T-helper 1 cell treated with Interleukin-12 subunit alpha and Interleukin-12 subunit beta and Interleukin-4 antibody, amounts not matched to agents 30 μg/mL and 1 μg/mL, for 36 hours (primary cell): ENCODE data around the gene NDUFV3.
"Not testable (repeated sequence)": the region's sequence is repeated elsewhere in the genome, so short reads cannot be mapped to it uniquely, and the experiment has no call there.

Experiments
- H3K27ac Mint-ChIP-seq: one replicate; pipeline ENCODE4 v1.8.0; 2021; ENCODE audit warnings: mild to moderate bottlenecking, mixed read lengths
- H3K27me3 Mint-ChIP-seq: one replicate; pipeline ENCODE4 v1.8.0; 2021; ENCODE audit warnings: low read depth, mixed read lengths
- H3K36me3 Mint-ChIP-seq: one replicate; pipeline ENCODE4 v1.8.0; 2021; ENCODE audit warnings: low read depth, mixed read lengths
- H3K4me1 Mint-ChIP-seq: one replicate; pipeline ENCODE4 v1.8.0; 2021; ENCODE audit warnings: low read depth, mixed read lengths
- H3K4me3 Mint-ChIP-seq: one replicate; pipeline ENCODE4 v1.8.0; 2021; ENCODE audit warnings: mild to moderate bottlenecking, moderate library complexity, mixed read lengths
- H3K9me3 Mint-ChIP-seq: one replicate; pipeline ENCODE4 v1.8.0; 2021; ENCODE audit warnings: mixed read lengths

Gene NDUFV3

DNA sequence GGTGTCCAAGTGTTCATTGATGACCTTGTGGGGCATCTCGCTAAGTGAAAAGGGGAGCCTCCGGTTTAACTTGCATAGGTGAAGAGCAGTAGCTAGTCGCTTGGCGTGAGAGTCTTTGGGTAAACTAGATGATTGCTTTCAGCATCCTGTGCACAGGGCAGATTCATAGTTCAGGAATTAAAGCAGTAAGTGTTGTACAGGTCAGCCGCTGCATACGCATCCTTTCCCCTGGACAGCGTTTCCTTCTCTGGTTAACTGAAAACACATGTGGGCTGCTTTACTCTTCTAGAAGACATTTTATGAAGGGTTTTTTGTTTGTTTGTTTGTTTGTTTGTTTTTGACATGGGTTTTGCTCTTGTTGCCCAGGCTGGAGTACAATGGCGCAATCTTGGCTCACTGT lies 12.1 kb downstream of the NDUFV3 start:
- no peaks in the 10 kb centered on the region for H3K9me3 Mint-ChIP-seq
- H3K36me3 Mint-ChIP-seq: peaks cover 24% of the 10 kb centered on the region
- H3K27ac Mint-ChIP-seq: no peak overlapping the region
- H3K4me3 Mint-ChIP-seq: no peak overlapping the region
- no peaks in the 10 kb centered on the region for H3K4me1 Mint-ChIP-seq
- H3K27me3 Mint-ChIP-seq: no peaks in the 10 kb centered on the region

GRCh38 chr21:42906233-42906632 lies 13.1 kb downstream of the NDUFV3 start:
- Mint-ChIP-seq H3K27ac (no peak overlapping the region), H3K27me3 (no peaks in the 10 kb centered on the region), H3K4me3 (no peak overlapping the region), H3K36me3 (peaks cover 26% of the 10 kb centered on the region), H3K4me1 (no peaks in the 10 kb centered on the region), H3K9me3 (no peaks in the 10 kb centered on the region)

DNA sequence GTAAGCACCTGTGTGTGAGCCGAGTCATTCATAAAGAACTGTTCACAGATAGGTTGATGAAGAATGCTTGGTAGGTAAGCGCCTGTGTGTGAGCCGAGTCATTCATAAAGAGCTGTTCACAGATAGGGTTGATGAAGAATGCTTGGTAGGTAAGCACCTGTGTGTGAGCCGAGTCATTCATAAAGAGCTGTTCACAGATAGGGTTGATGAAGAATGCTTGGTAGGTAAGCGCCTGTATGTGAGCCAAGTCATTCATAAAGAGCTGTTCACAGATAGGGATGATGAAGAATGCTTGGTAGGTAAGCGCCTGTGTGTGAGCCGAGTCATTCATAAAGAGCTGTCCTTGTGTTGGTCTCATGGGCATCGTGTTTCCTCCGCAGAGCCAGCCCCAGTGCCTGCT lies 15.4 kb downstream of the NDUFV3 start:
- not testable (repeated sequence) for H3K27me3 Mint-ChIP-seq, H3K4me3 Mint-ChIP-seq, H3K27ac Mint-ChIP-seq, H3K4me1 Mint-ChIP-seq, H3K9me3 Mint-ChIP-seq
- peaks cover 20% of the 10 kb centered on the region for H3K36me3 Mint-ChIP-seq

- H3K9me3 Mint-ChIP-seq, H3K4me1 Mint-ChIP-seq, H3K4me3 Mint-ChIP-seq, H3K27ac Mint-ChIP-seq, H3K36me3 Mint-ChIP-seq, H3K27me3 Mint-ChIP-seq: not testable (repeated sequence)
Measured at GRCh38 chr21:42911920-42912319, 18.8 kb downstream of the NDUFV3 start.

GRCh38 chr21:42913476-42913875 lies 20.4 kb downstream of the NDUFV3 start:
- no peak overlapping the region for H3K4me3 Mint-ChIP-seq
- no peaks in the 10 kb centered on the region for H3K9me3 Mint-ChIP-seq
- no peak overlapping the region for H3K27ac Mint-ChIP-seq
- peaks cover 8% of the 10 kb centered on the region for H3K36me3 Mint-ChIP-seq
- no peaks in the 10 kb centered on the region for H3K27me3 Mint-ChIP-seq
- no peaks in the 10 kb centered on the region for H3K4me1 Mint-ChIP-seq

DNA sequence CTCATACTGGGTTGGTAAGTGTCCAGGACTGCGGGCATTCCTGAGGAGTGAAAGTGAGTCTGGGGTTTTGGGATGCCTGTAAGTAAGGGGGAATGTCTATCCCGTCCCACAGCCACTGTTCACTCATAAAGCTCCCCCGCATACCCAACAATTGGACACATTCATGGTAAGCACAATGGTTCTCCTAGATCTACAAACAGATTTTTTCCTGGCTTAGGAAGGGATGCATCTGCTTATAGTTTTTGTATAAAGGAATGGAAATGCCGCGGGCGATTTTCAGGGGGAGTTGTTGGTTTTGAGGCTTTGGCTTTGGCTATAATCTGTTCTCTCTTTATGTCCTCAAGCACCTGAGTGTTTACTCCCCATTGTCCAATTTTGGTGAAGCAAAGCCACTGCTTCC lies 25.2 kb downstream of the NDUFV3 start:
- Mint-ChIP-seq H3K36me3 (no peaks in the 10 kb centered on the region), H3K4me1 (peaks cover 1% of the 10 kb centered on the region), H3K4me3 (no peak overlapping the region), H3K9me3 (no peaks in the 10 kb centered on the region), H3K27me3 (no peaks in the 10 kb centered on the region), H3K27ac (no peak overlapping the region)

- Mint-ChIP-seq H3K27me3 (no peaks in the 10 kb centered on the region), H3K4me3 (no peak overlapping the region), H3K36me3 (no peaks in the 10 kb centered on the region), H3K27ac (no peak overlapping the region), H3K4me1 (peaks cover 14% of the 10 kb centered on the region), H3K9me3 (no peaks in the 10 kb centered on the region)
Measured at GRCh38 chr21:42921927-42922326, 28.8 kb downstream of the NDUFV3 start.

GRCh38 chr21:42922918-42923317 lies 29.8 kb downstream of the NDUFV3 start:
- H3K27ac Mint-ChIP-seq: no peak overlapping the region

GRCh38 chr21:42923553-42924432 lies 30.7 kb downstream of the NDUFV3 start:
- no peaks in the 10 kb centered on the region for H3K9me3 Mint-ChIP-seq
- no peaks in the 10 kb centered on the region for H3K36me3 Mint-ChIP-seq
- H3K27ac Mint-ChIP-seq: peak overlapping the region; percentile 82
- H3K4me1 Mint-ChIP-seq: peaks cover 14% of the 10 kb centered on the region
- peak overlapping the region; percentile 71 for H3K4me3 Mint-ChIP-seq
- no peaks in the 10 kb centered on the region for H3K27me3 Mint-ChIP-seq

More at GRCh38 chr21:42922918-42923317, 29.8 kb downstream of the NDUFV3 start:
- Mint-ChIP-seq H3K4me3 (no peak overlapping the region), H3K36me3 (no peaks in the 10 kb centered on the region), H3K4me1 (peaks cover 14% of the 10 kb centered on the region), H3K9me3 (no peaks in the 10 kb centered on the region), H3K27me3 (no peaks in the 10 kb centered on the region)

- Mint-ChIP-seq H3K27ac (peak overlapping the region; percentile 82), H3K9me3 (no peaks in the 10 kb centered on the region), H3K4me1 (peaks cover 14% of the 10 kb centered on the region), H3K4me3 (peak overlapping the region; percentile 71), H3K27me3 (no peaks in the 10 kb centered on the region), H3K36me3 (no peaks in the 10 kb centered on the region)
Measured at GRCh38 chr21:42924433-42924751, 31.3 kb downstream of the NDUFV3 start.

DNA sequence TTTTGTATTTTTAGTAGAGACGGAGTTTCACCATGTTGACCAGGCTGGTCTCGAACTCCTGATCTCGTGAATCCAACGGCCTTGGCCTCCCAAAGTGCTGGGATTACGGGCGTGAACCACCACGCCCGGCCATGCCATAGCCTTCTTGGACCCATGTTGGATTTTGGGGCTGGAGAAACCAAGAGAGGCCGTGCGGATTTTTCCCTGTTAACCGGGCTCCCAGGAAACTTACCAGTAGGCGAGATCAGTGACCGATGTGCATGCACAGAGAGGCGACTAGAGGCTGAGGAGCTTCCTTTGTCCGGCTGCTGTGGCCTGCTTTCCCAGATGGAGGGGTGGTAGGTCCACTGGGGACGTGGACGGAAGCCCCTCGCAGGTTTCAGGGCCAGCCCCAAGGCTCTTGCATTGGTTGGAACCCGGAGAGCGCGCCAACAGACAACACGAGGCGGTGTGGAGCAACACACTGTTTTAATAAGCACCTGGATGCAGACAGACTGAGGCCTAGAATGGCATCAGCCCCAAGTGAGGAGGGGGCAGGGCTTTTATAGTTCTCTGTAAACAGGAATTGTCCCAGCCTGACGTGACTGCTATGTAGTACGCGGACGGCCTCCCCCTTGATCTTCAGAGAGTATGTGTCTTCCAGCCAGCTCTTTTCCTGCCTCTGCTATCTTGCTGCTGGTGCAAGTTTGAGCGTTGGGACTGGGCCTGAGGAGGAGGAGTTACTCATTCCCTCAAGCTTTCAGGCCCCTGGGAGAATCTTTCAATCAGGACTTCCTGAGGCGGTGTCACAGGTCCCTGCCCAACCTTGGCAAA lies 32.2 kb downstream of the NDUFV3 start, which contains the start of gene ERVH48-1:
TSS of gene ERVH48-1 (minus strand) at position 517 of the 813 bp plus-strand sequence. CDS start 6,624 bp downstream, outside the sequence.
- Mint-ChIP-seq H3K27ac (peak within 1 kb of the TSS; percentile 16), H3K9me3 (no peaks in the 10 kb centered on the region), H3K36me3 (no peaks in the 10 kb centered on the region), H3K4me3 (peak within 1 kb of the TSS; percentile 4), H3K27me3 (no peaks in the 10 kb centered on the region), H3K4me1 (peaks cover 14% of the 10 kb centered on the region)

- H3K4me1 Mint-ChIP-seq: peaks cover 14% of the 10 kb centered on the region
- H3K27me3 Mint-ChIP-seq, H3K9me3 Mint-ChIP-seq, H3K27ac Mint-ChIP-seq, H3K36me3 Mint-ChIP-seq, H3K4me3 Mint-ChIP-seq: not testable (repeated sequence)
Measured at GRCh38 chr21:42927474-42928200, 34.5 kb downstream of the NDUFV3 start.

GRCh38 chr21:42929969-42930368 lies 36.9 kb downstream of the NDUFV3 start:
- Mint-ChIP-seq H3K27me3 (no peaks in the 10 kb centered on the region), H3K36me3 (no peaks in the 10 kb centered on the region), H3K9me3 (no peaks in the 10 kb centered on the region), H3K4me3 (no peak overlapping the region), H3K4me1 (peaks cover 3% of the 10 kb centered on the region), H3K27ac (no peak overlapping the region)

- peaks cover 3% of the 10 kb centered on the region for H3K4me1 Mint-ChIP-seq
- no peaks in the 10 kb centered on the region for H3K36me3 Mint-ChIP-seq
- no peaks in the 10 kb centered on the region for H3K27me3 Mint-ChIP-seq
- H3K9me3 Mint-ChIP-seq: no peaks in the 10 kb centered on the region
- no peak overlapping the region for H3K4me3 Mint-ChIP-seq
- no peak overlapping the region for H3K27ac Mint-ChIP-seq
Measured at GRCh38 chr21:42931560-42932235, 38.6 kb downstream of the NDUFV3 start.
